Endothelial cell of umbilical vein (primary cell): Measurements from ENCODE around the gene SYT14. TPM values are rescaled to one million over a fixed set of nuclear protein-coding genes. Genes with fewer than 3 reads are reported as not detected.

Experiments used
- BruUV-seq: library from RNA; stranded (reverse); fragments of 400-500 nt; replicated peaks from 2 replicates; lab custom pipeline; 2021; lab: Mats Ljungman, UMichigan
- CTCF ChIA-PET: fragments of 300-600, 350-600 bp; sonication (Branson Sonifier 250); formaldehyde crosslinking; loops from one replicate; lab custom pipeline; 2021; ENCODE audit warnings: antibody characterized with exemption, inconsistent platforms; lab: Charles Lee
- POLR2A ChIA-PET: fragments of 300-600, 350-600 bp; sonication (Branson Sonifier 250); formaldehyde crosslinking; loops from one replicate; lab custom pipeline; 2021; ENCODE audit warnings: antibody characterized with exemption, inconsistent platforms; lab: Charles Lee
- DNase-seq: peaks from one replicate; pipeline ENCODE4 v3.0.0-alpha.2; 2011; ENCODE audit warnings: low read depth, low spot score
- FAIRE-seq: peaks from 2 replicates; lab custom pipeline; 2011; peaks lifted over from hg19 to GRCh38; lab: Jason Lieb, UNC
- H2AFZ ChIP-seq: 2 replicates; pipeline ENCODE4 v1.6.0; 2012; ENCODE audit warnings: low read depth, low read length, control low read depth, inconsistent platforms
- H3K27ac ChIP-seq: 2 replicates; pipeline ENCODE4 v1.5.1; 2011; ENCODE audit warnings: low read depth, mild to moderate bottlenecking, control low read depth, low read length, moderate library complexity; ENCODE audit not compliant: insufficient read depth
- H3K27me3 ChIP-seq, 2 experiments: 2 replicates each; pipeline versions ENCODE4 v1.6.0 to v1.6.1; 2011; ENCODE audit warnings: low read length in 2 of 2, mixed read lengths in 1 of 2; ENCODE audit not compliant: control insufficient read depth in 2 of 2, insufficient read depth in 2 of 2
- H3K36me3 ChIP-seq, 2 experiments: 2 replicates in 1 of 2; 3 replicates in 1 of 2; pipeline ENCODE4 v1.5.1; 2011; ENCODE audit warnings: low read length in 2 of 2, mild to moderate bottlenecking in 1 of 2, moderate library complexity in 1 of 2; ENCODE audit not compliant: control insufficient read depth in 2 of 2, insufficient read depth in 2 of 2; ENCODE audit errors: extremely low read depth in 1 of 2
- H3K4me1 ChIP-seq: 3 replicates; pipeline ENCODE4 v1.5.1; 2011; ENCODE audit warnings: mild to moderate bottlenecking, low read length; ENCODE audit not compliant: control insufficient read depth, insufficient read depth; ENCODE audit errors: extremely low read depth
- H3K4me2 ChIP-seq: 2 replicates; pipeline ENCODE4 v1.6.1; 2011; ENCODE audit warnings: low read length, control low read depth, mixed read lengths; ENCODE audit not compliant: insufficient read depth
- H3K4me3 ChIP-seq, 3 experiments: fragments of 200-600 bp in 1 of 3; sonication (generic), shearing (Covaris generic) in 1 of 3; replicated peaks in 1 of 3; 2 replicates each; pipeline ENCODE4 v1.5.1; 2011 to 2016; ENCODE audit warnings: control low read depth in 3 of 3, low read length in 3 of 3, mild to moderate bottlenecking in 2 of 3, inconsistent platforms in 1 of 3, low read depth in 1 of 3, moderate library complexity in 1 of 3; ENCODE audit not compliant: insufficient read depth in 1 of 3
- H3K79me2 ChIP-seq: 2 replicates; pipeline ENCODE4 v1.6.0; 2012; ENCODE audit warnings: low read length, inconsistent platforms; ENCODE audit not compliant: control insufficient read depth, insufficient read depth
- H3K9ac ChIP-seq: replicated peaks from 2 replicates; pipeline ENCODE3; 2011; ENCODE audit warnings: low read length, control low read depth; ENCODE audit not compliant: insufficient read depth; ENCODE audit errors: extremely low read depth
- H3K9me1 ChIP-seq: replicated peaks from 3 replicates; pipeline ENCODE4 v1.6.0; 2011; ENCODE audit warnings: mild to moderate bottlenecking, low read length; ENCODE audit not compliant: control insufficient read depth, insufficient read depth; ENCODE audit errors: extremely low read depth
- H3K9me3 ChIP-seq: replicated peaks from 2 replicates; pipeline ENCODE4 v1.5.1; 2012; ENCODE audit warnings: low read length, inconsistent platforms; ENCODE audit not compliant: control insufficient read depth, insufficient read depth
- H4K20me1 ChIP-seq: replicated peaks from 2 replicates; pipeline ENCODE3; 2011; ENCODE audit warnings: mild to moderate bottlenecking, low read length; ENCODE audit not compliant: control insufficient read depth, insufficient read depth; ENCODE audit errors: extremely low read depth
- EZH2 ChIP-seq: IDR thresholded peaks from 2 replicates; pipeline ENCODE4 v1.6.1; 2012; ENCODE audit warnings: borderline replicate concordance, low read depth, mild to moderate bottlenecking, moderate library complexity, low read length, inconsistent platforms; ENCODE audit not compliant: severe bottlenecking
- FOS ChIP-seq: IDR thresholded peaks from 2 replicates; pipeline ENCODE4 v1.6.1; 2011; ENCODE audit warnings: mild to moderate bottlenecking, low read length, moderate library complexity, borderline replicate concordance; ENCODE audit not compliant: insufficient read depth
- GATA2 ChIP-seq: IDR thresholded peaks from 2 replicates; pipeline ENCODE4 v1.7.0; 2011; ENCODE audit warnings: low read depth, mild to moderate bottlenecking, moderate library complexity, mixed read lengths, low read length; ENCODE audit not compliant: insufficient read length, insufficient read depth
- JUN ChIP-seq: IDR thresholded peaks from 2 replicates; pipeline ENCODE4 v1.6.1; 2011; ENCODE audit warnings: borderline replicate concordance, low read depth; ENCODE audit not compliant: insufficient read length, insufficient read depth
- MAX ChIP-seq: IDR thresholded peaks from 2 replicates; pipeline ENCODE4 v1.6.1; 2011; ENCODE audit not compliant: insufficient read depth, insufficient read length
- MYC ChIP-seq: IDR thresholded peaks from one replicate; pipeline ENCODE4 v1.6.1; 2011; ENCODE audit warnings: mild to moderate bottlenecking, low read depth, low read length
- POLR2A ChIP-seq: IDR thresholded peaks from 2 replicates; pipeline ENCODE4 v1.6.1; 2012; ENCODE audit warnings: low read depth, mild to moderate bottlenecking, control low read depth, low read length
- POLR2AphosphoS5 ChIP-seq: IDR thresholded peaks from 2 replicates; pipeline ENCODE4 v1.6.1; 2012; ENCODE audit warnings: low read depth, mild to moderate bottlenecking, control low read depth, low read length, moderate library complexity; ENCODE audit not compliant: insufficient read depth
- dilution Hi-C: fragments of 300-500 bp; cut with MboI; formaldehyde crosslinking; loops from one replicate; pipeline ENCODE4 v1.15.0; 2019; ENCODE audit warnings: low sequenced_read_pairs; ENCODE audit not compliant: extremely low pct_ligation_motif_present
- intact Hi-C: fragments of 100-400 bp; cut with micrococcal nuclease; formaldehyde crosslinking; loops from one replicate; pipeline ENCODE4 v1.10.0; 2022
- polyA plus RNA-seq, 4 experiments: library from polyadenylated mRNA; depleted of rRNA in 3 of 4; stranded (reverse) in 3 of 4; unstranded in 1 of 4; fragments of >200 nt; gene quantifications; 2 replicates each; pipeline versions ENCODE4 v1.2.1 to v1.2.3, GENCODE V29; 2011 to 2012; ENCODE audit warnings: missing spikeins in 1 of 4
- total RNA-seq: library from RNA; stranded (reverse); gene quantifications from 2 replicates; pipeline ENCODE4 v1.2.3, GENCODE V29; 2021

Gene SYT14
- total and polyA plus RNA-seq, 2 donors (not counting 3 experiments of a cell fraction or from before 2014, with no cell fraction given): 0.08 to 0.18 TPM

- no peaks in the 10 kb centered on the region for H3K4me1 ChIP-seq
- H3K27ac ChIP-seq: no peak overlapping the region
- no peak overlapping the region for H3K4me3 ChIP-seq
- H4K20me1 ChIP-seq: no peaks in the 10 kb centered on the region
- CTCF ChIA-PET: no interaction called here
- TF ChIP-seq FOS: no peak
- TF ChIP-seq MAX: no peak
- TF ChIP-seq POLR2AphosphoS5: no peak
- TF ChIP-seq GATA2: no peak
- TF ChIP-seq POLR2A: no peak
- TF ChIP-seq MYC: no peak
- no peak for TF ChIP-seq JUN
- TF ChIP-seq EZH2: no peak
- no peaks in the 10 kb centered on the region for H3K9me3 ChIP-seq
- DNase-seq (peak; percentile 0), FAIRE-seq (no peak)
- no peaks in the 10 kb centered on the region for H3K36me3 ChIP-seq
- no peaks in the 10 kb centered on the region for H3K27me3 ChIP-seq
- H3K9me1 ChIP-seq: no peaks in the 10 kb centered on the region
- no peak overlapping the region for H2AFZ ChIP-seq
- H3K79me2 ChIP-seq: no peaks in the 10 kb centered on the region
- intact Hi-C loops (no loop called here), dilution Hi-C loops (no loop called here)
- BruUV-seq: no TSS peak
- H3K4me2 ChIP-seq: no peak overlapping the region
- POLR2A ChIA-PET: no interaction called here
- no peak overlapping the region for H3K9ac ChIP-seq
These were observed 8.3 kb upstream of the SYT14 start for GRCh38 chr1:209929751-209930150.

GRCh38 chr1:209931141-209931540 lies 6.9 kb upstream of the SYT14 start:
- H3K9ac ChIP-seq: no peak overlapping the region
- TF ChIP-seq GATA2 (no peak), FOS (no peak), POLR2AphosphoS5 (no peak), EZH2 (no peak), POLR2A (no peak), JUN (no peak), MAX (no peak)
- BruUV-seq: no TSS peak
- H2AFZ ChIP-seq: no peak overlapping the region
- H3K79me2 ChIP-seq: no peaks in the 10 kb centered on the region
- DNase-seq: no peak
- dilution Hi-C loops (no loop called here), intact Hi-C loops (no loop called here)
- no peaks in the 10 kb centered on the region for H3K9me1 ChIP-seq
- no peak overlapping the region for H3K4me3 ChIP-seq
- no peak overlapping the region for H3K4me2 ChIP-seq
- no peaks in the 10 kb centered on the region for H3K36me3 ChIP-seq
- H3K27ac ChIP-seq: no peak overlapping the region
- no peaks in the 10 kb centered on the region for H4K20me1 ChIP-seq
- no peaks in the 10 kb centered on the region for H3K4me1 ChIP-seq
- CTCF ChIA-PET: no interaction called here
- FAIRE-seq: no peak
- H3K27me3 ChIP-seq: peaks cover 0 to 4% of the 10 kb centered on the region in 2 experiments
- POLR2A ChIA-PET: no interaction called here
- H3K9me3 ChIP-seq: no peaks in the 10 kb centered on the region
